Ammon's horn (tissue), 1 donor: ENCODE results near the gene DNAJA3.

Experiments
- DNase-seq: peaks from one replicate; pipeline ENCODE4 v3.0.0-alpha.2; 2016; ENCODE audit warnings: low spot score

The DNAJA3 gene

DNA sequence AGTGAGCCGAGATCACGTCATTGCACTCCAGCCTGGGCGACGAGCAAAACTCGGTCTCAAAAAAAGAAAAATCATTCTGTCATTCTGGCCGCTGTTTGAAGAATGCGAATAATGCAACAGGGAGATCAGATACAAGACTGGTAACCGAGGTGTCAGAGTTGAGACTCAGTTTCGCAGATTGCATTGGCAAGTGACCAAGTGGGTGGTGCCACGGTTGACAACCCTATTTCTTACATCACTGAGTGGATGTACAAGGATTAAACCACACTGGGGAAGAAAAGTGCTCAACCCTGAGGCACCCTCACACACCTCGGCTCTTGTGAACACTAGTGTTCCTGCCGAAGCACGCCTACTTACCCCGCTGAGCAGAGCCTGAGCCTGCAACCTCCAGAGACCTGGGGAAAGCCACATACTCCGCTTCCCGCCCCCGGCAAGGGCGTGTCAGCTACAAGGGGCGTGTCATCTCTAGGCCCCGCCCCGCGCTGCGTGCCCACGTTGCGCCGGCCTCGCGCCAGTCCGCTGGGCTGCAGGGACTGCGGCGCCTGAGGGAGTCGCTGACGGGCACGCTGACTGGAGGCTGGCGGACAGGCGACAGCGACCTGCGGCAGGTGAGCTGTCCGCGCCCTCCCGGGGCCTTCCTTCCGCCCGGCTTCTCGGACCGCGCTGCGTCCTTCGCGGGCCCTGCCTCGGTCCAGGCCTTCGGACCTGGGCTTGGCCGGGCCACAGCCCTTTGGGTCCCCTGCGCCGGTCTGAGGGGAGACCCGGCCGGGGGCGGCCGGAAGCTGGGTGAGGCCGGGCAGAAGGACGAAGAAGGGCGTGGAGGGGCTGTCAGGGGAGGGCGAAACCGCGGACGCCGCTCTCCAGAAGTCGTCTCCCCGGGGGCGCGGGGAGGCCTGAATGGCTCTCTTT lies 50.5 kb downstream of the DNAJA3 start, which contains the start of gene HMOX2:
HMOX2 (plus strand) TSS at position 519 of the 909 bp plus-strand sequence. CDS start 29,127 bp downstream, outside the sequence.
- DNase-seq = peak; percentile 98

DNA sequence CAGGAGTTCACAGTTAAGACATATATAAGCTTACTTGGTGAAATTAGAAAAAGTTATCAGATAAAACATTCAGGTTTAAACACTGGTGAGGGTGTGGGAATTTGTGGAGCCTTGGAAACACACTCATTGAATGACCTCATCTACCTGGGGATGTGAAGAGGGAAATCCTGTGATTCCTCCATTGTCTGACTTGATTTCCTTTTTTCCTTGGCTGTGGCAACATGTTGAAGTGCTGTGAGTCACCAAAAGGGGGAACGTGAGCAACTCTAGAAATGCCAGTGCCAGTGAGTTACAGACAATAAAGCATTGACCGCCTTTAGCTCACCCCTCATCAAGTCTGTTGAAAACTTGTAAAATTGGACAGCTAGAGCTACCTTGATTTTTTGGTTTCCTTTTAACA lies 52.3 kb downstream of the DNAJA3 start:
- no peak for DNase-seq

DNA sequence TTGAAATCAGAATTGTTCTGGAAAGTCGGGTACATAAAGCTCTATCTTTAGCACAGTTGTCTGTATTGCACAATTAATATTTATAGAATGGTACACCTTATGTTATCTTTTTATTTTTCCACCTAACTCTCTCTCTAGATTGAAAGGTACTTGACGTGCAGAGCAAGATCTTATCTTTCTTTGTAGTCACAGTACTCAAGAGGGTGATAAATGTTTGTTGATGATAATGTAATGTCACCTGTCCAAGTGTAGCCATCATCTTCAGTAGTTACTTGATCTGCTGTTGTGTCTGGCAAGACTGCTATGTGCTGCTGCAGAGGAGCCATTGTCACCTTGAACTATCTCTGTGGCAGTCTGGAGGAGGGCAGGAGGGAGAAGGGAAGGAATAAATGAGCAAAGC lies 55.9 kb downstream of the DNAJA3 start:
- DNase-seq = no peak

- no peak for DNase-seq
Observed at GRCh38 chr16:4481963-4482362, 56.3 kb downstream of the DNAJA3 start.

DNA sequence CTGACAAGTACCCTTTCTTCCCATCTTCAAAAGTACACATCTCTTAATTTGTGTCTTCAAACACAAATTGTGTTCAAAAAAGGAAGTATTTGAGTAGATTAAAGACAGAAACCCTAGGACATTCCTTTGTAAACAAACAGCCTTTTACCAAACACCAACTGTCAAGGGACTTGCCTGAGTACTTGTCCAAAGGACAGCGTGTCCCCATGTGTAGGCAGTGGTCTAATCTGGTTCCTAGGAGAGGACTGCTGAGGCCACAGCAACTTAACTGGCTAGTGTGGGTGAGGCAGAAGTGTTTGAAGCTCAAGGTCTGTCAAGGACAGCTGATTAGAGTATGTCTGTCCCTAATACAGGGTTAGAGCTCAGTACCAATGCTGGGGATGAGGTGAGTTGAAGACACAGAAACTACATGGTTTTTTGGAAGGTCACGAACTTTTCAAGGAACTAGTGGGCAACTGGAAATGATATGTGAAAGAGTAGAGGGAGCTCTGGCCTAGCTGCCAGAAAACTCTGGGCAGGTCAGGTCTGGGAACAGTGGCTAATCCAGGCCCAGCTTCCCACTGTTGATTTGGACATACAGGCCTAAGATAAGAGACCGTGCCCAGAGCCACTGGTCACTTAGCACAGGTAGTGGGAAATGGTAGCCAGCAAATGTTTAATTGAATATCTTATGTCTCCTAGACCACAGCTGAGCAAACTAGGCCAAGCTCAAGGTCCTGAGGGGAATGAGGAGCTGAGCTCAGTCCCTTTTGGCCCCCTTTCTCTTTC lies 60.6 kb downstream of the DNAJA3 start:
- no peak for DNase-seq

DNA sequence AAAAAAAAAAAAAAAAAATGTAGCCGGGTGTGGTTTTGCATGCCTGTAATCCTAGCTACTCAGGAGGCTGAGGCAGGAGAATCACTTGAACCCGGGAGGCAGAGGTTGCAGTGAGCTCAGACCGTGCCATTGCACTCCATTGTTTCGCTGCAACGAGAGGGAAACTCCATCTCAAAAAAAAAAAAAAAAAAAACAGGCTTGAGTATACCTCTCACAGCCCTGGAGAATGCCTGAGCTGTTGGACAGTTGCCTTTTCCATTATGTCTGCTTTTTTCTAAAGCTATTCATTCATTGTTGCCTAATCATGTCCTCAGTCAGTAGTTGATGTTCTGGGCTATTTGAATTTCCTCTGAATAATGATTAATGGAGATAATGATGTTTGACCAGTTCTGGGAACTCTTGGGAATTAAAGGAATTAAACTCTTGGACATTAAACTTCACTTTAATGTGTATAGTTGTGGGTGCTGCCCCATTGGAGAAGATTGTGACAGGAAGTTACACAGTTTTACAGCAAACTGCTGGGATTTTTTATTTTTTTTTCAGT lies 62.4 kb downstream of the DNAJA3 start:
- DNase-seq = no peak

DNA sequence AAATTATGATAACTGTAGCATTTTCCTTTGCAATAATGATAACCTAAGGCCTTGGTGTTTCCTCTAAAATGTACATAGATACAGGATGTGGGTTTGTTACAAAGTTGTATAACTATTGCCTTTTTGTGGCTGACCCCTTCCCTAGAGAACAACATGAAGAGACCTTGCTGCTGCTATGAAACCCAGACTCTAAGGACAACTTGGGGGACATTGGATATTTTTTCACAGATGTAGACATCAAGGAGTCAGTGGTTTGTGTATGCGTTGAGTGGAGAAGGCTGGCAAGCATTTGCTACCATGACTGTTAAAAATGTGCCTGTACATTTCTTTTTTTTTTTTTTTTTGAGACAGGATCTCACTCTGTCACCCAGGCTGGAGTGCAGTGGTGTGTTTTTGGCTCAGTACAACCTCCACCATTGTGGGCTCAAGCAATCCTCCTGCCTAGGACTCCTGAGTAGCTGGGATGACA lies 62.9 kb downstream of the DNAJA3 start:
- DNase-seq = no peak

DNA sequence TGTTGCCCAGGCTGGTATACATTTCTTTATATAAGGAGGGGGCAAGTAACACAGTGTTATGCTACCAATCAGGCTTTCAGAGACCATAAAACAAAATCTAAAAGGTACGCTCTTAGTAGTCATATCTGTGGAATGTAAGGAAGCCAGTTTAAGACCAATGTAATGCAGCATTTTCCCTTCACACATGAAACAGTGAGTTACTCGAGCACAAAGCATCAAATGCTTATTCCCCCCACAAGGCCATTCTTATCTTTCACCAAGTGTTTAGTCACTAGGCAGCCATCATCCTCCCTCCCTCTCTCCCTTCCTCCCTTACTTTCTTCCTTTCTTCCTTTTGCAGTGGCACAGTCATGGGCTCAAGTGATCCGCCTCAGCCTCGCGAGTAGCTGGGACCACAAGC lies 63.4 kb downstream of the DNAJA3 start:
- no peak for DNase-seq

- no peak for DNase-seq
Observed at GRCh38 chr16:4491898-4492297, 66.2 kb downstream of the DNAJA3 start.

GRCh38 chr16:4494746-4495490 lies 69.2 kb downstream of the DNAJA3 start:
- DNase-seq = no peak

DNA sequence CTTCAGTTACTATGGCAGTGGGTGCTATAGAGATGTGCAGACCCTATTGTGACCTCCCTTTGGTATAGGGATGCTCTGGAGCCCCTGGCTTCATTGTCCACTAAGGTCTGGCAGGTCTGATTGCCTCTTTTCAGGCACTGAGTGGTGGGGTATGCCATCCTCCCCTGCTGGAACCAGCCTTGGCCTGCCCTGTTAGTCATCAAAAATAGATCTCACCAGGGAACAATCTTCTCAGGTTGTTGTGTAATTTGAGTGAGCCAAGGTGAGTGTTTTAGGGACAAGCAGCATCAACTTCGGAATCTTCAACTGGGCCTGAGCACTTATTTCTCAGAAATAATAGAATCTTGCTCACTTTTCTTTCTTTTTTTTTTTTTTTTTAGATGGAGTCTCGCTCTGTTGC lies 70.1 kb downstream of the DNAJA3 start:
- no peak for DNase-seq

- no peak for DNase-seq
Observed at GRCh38 chr16:4496305-4496704, 70.6 kb downstream of the DNAJA3 start.

DNA sequence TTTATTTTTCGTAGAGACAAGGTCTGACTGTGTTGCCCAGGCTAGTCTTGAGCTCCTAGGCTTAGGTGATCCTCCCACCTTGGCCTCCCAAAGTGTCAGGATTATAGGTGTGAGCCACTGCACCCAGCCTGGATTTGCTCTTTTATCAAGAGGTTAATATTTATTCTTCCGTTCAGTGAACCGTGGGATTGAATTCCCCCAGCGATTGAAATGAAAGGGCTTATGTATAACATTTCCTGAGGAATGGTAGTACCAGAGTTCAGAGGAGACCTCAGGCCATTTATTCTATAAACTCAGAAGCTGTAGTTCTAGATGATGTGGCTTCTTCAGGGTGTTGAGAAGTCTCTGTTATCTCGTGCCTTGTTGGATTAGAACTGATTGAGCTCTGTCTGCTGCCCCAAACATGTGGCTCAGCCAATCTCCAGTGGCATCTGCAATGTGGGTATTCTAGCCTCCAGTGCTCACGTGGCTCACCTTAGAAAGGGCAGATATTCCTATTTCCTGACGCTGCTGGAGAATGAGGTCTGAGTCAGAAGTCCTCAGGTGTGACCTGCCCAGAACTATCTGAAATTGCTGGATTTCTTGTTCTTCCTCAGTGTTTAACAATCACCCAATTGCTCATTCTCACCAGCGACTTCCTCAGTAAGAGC lies 73.0 kb downstream of the DNAJA3 start:
- DNase-seq = no peak

DNA sequence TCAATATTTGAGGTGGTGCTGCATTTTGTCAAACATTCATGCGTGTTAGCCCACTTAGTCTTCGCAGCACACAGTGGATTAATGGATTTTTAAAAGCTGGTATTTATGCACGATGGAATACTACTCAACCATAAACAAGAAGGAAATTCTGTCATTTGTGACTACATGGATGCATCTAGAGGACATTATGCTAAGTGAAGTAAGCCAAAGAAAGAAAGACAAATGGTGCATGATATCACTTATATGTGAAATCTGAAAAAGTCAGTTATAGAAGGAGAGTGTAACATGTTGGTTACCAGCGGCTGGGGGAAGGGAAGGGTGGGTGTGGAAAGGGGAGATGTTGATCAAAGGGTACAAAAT lies 73.5 kb downstream of the DNAJA3 start:
- no peak for DNase-seq

DNA sequence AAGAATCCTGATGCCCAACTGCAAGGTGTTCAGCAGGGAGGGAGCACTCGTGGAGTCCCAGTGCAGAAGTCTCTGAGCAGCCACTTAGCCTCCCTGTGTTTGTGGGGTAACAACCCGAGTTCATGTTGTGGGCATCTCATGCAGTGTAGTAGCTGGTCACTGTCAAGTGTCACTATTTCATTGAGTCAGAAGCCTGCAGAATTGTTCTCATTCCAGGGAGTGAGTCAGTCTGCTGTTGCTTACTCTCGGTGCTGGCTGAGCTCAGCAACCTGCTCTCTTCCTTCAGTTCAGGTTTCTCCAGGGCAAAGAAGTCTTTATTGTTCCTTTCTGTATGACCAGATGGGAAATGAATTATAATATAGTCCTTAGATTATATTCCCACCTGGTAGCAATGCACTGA lies 74.6 kb downstream of the DNAJA3 start:
- peak; percentile 67 for DNase-seq

DNA sequence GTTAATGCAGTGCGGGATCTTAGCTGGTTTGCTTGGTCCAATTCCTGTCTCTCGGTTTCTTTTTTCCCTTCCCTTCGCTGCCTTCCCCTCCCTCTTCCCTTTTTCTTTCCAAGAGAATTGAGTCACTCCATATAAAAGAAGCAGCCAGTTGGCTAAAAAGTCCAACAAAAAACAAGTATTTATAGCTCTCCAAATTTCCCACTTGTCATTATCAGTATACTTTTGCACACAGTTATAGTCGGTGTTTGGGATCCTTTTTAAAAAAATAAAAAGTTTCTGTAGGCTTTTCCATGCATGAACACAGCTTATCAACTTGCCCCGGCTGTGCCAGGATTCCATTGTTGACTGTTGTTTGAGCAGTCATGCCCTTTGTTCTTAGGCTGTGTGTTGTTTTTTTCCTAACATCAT lies 75.4 kb downstream of the DNAJA3 start:
- no peak for DNase-seq

- no peak for DNase-seq
Observed at GRCh38 chr16:4505356-4506147, 79.9 kb downstream of the DNAJA3 start.
